K562 (cell line): ENCODE data around the gene ANKRD44. TPM values are rescaled to one million over a fixed set of nuclear protein-coding genes. Genes with fewer than 3 reads are reported as not detected.

Source experiments
- ATAC-seq: fragments of 200-7000 bp; cut with Tn5 transposase; 3 replicates; pipeline ENCODE4 v1.9.1; 2020; ENCODE audit warnings: moderate library complexity
- BruUV-seq: library from RNA; stranded (reverse); fragments of 400-500 nt; replicated peaks from 2 replicates; lab custom pipeline; 2021; lab: Mats Ljungman, UMichigan
- CTCF ChIA-PET: fragments of 300-600 bp; formaldehyde crosslinking; extraction: SDS; loops from one replicate; lab custom pipeline; 2021; ENCODE audit warnings: low intra/inter-chr PET ratio; lab: Yijun Ruan, JAX
- POLR2A ChIA-PET: fragments of 300-600, 350-650 bp; sonication (Branson Sonifier 250); formaldehyde crosslinking; extraction: SDS; loops from one replicate; lab custom pipeline; 2021; ENCODE audit warnings: antibody characterized with exemption, inconsistent platforms; lab: Yijun Ruan, JAX
- DNase-seq, 4 experiments: peaks; one replicate each; pipeline versions ENCODE4 v3.0.0 to v3.0.0-alpha.2; 2011 to 2018; ENCODE audit warnings: low spot score in 3 of 4, mixed read lengths in 3 of 4; ENCODE audit errors: extremely low read depth in 1 of 4
- FAIRE-seq: peaks from 2 replicates; lab custom pipeline; 2011; peaks lifted over from hg19 to GRCh38; lab: Jason Lieb, UNC
- H2AFZ ChIP-seq: 2 replicates; pipeline ENCODE4 v1.6.0; 2011; ENCODE audit warnings: low read depth, low read length, control low read depth, inconsistent platforms
- H3K27ac ChIP-seq: fragments of 200-600 bp; 3 replicates; pipeline ENCODE4 v1.8.0; 2011; ENCODE audit warnings: low read depth, mild to moderate bottlenecking, control low read depth, inconsistent platforms, low read length, moderate library complexity, mixed read lengths; ENCODE audit errors: extremely low read depth
- H3K27me3 ChIP-seq, 2 experiments: fragments of 300-600 bp in 1 of 2; 2 replicates in 1 of 2; 3 replicates in 1 of 2; pipeline versions ENCODE4 v1.6.0 to v1.8.0; 2011; ENCODE audit warnings: inconsistent platforms in 2 of 2, low read length in 2 of 2, mild to moderate bottlenecking in 1 of 2, mixed read lengths in 1 of 2, moderate library complexity in 1 of 2; ENCODE audit not compliant: control insufficient read depth in 2 of 2, insufficient read depth in 2 of 2
- H3K36me3 ChIP-seq: fragments of 300-600 bp; 3 replicates; pipeline ENCODE4 v1.8.0; 2011; ENCODE audit warnings: mild to moderate bottlenecking, low read length, inconsistent platforms; ENCODE audit not compliant: control insufficient read depth, insufficient read depth
- H3K4me1 ChIP-seq, 2 experiments: fragments of 200-600 bp in 1 of 2; replicated peaks in 1 of 2; 2 replicates in 1 of 2; 3 replicates in 1 of 2; pipeline versions ENCODE4 v1.5.1 to v1.8.0; 2011; ENCODE audit warnings: inconsistent platforms in 2 of 2, low read length in 2 of 2, mild to moderate bottlenecking in 1 of 2, mixed read lengths in 1 of 2, moderate library complexity in 1 of 2; ENCODE audit not compliant: control insufficient read depth in 2 of 2, insufficient read depth in 2 of 2
- H3K4me2 ChIP-seq: 2 replicates; pipeline ENCODE4 v1.6.1; 2011; ENCODE audit warnings: low read length, control low read depth, inconsistent platforms, mixed read lengths; ENCODE audit not compliant: insufficient read depth
- H3K4me3 ChIP-seq: fragments of 200-600 bp; sonication (generic), shearing (Covaris generic); 2 replicates; pipeline ENCODE4 v1.5.1; 2016; ENCODE audit warnings: control low read depth, inconsistent platforms
- H3K79me2 ChIP-seq: fragments of 200-600 bp; 3 replicates; pipeline ENCODE4 v1.8.0; 2011; ENCODE audit warnings: low read length, inconsistent platforms; ENCODE audit not compliant: control insufficient read depth, insufficient read depth
- H3K9ac ChIP-seq, 2 experiments: 2 replicates each; pipeline versions ENCODE4 v1.6.0 to v1.6.1; 2011; ENCODE audit warnings: low read depth in 2 of 2, low read length in 2 of 2, control low read depth in 1 of 2, inconsistent platforms in 1 of 2, mild to moderate bottlenecking in 1 of 2, mixed read lengths in 1 of 2; ENCODE audit not compliant: insufficient read depth in 1 of 2
- H3K9me1 ChIP-seq: one replicate; pipeline ENCODE4 v1.6.0; 2011; ENCODE audit warnings: inconsistent platforms, mild to moderate bottlenecking, low read length, moderate library complexity; ENCODE audit not compliant: control insufficient read depth, insufficient read depth
- H3K9me3 ChIP-seq: replicated peaks from 2 replicates; pipeline ENCODE4 v1.5.1; 2011; ENCODE audit warnings: low read depth, low read length, inconsistent platforms; ENCODE audit not compliant: control insufficient read depth, insufficient read depth
- H4K20me1 ChIP-seq: replicated peaks from 2 replicates; pipeline ENCODE4 v1.6.1; 2011; ENCODE audit warnings: low read length, inconsistent platforms, mixed read lengths; ENCODE audit not compliant: control insufficient read depth, insufficient read depth
- BCOR ChIP-seq: fragments of 450-650 bp; IDR thresholded peaks from 2 replicates; pipeline ENCODE4 v1.6.1; 2016
- CCNT2 ChIP-seq: IDR thresholded peaks from 2 replicates; pipeline ENCODE4 v1.6.1; 2011; ENCODE audit warnings: borderline replicate concordance, low read depth, mild to moderate bottlenecking, moderate library complexity, mixed read lengths, low read length; ENCODE audit not compliant: insufficient read length; ENCODE audit errors: extremely low read depth
- CREM ChIP-seq: IDR thresholded peaks from 2 replicates; pipeline ENCODE4 v1.6.1; 2014; ENCODE audit warnings: antibody characterized with exemption, low read depth
- E2F3 ChIP-seq: fragments of 250-450 bp; sonication (Bioruptor Pico); IDR thresholded peaks from 2 replicates; pipeline ENCODE4 v1.4.0; 2020; ENCODE audit warnings: mild to moderate bottlenecking
- EGR1 ChIP-seq: fragments of 450-650 bp; conservative IDR thresholded peaks from 2 replicates; pipeline ENCODE4 v1.6.1; 2017; ENCODE audit warnings: mild to moderate bottlenecking
- MEIS2 ChIP-seq: fragments of 450-650 bp; IDR thresholded peaks from 2 replicates; pipeline ENCODE4 v1.6.1; 2014; ENCODE audit warnings: mild to moderate bottlenecking; ENCODE audit not compliant: partially characterized antibody
- PURB ChIP-seq: sonication (generic); formaldehyde crosslinking; IDR thresholded peaks from 2 replicates; pipeline ENCODE4 v1.9.0; 2021; ENCODE audit warnings: low read depth, mild to moderate bottlenecking, missing genetic modification reagents
- STAG1 ChIP-seq: sonication (generic); formaldehyde crosslinking; IDR thresholded peaks from 2 replicates; pipeline ENCODE4 v1.5.0; 2020; ENCODE audit warnings: missing genetic modification reagents, borderline replicate concordance
- STAT5A ChIP-seq: IDR thresholded peaks from 2 replicates; pipeline ENCODE4 v1.6.1; 2012; ENCODE audit warnings: low read length, inconsistent platforms, borderline replicate concordance
- WGBS: fragments of 100-300 bp; shearing (Covaris generic); methylation state at CpG from one replicate; pipeline ENCODE4 v1.1.6; 2016; ENCODE audit warnings: low coverage, mixed read lengths; ENCODE audit not compliant: insufficient coverage; ENCODE audit errors: missing lambda C conversion rate; 5-methylcytosine and 5-hydroxymethylcytosine counted together
- in situ Hi-C: fragments of 300-500 bp; cut with MboI; formaldehyde crosslinking; loops from 4 replicates; pipeline ENCODE4 v1.15.0; 2018; ENCODE audit warnings: inconsistent platforms, mixed read lengths
- intact Hi-C: fragments of 100-400 bp; cut with micrococcal nuclease; formaldehyde crosslinking; loops from 2 replicates; pipeline ENCODE4 v1.14.2; 2022
- polyA plus RNA-seq, 8 experiments: library from polyadenylated mRNA; depleted of rRNA in 4 of 8; stranded (reverse) in 5 of 8; unstranded in 3 of 8; fragments of >200 nt; fragmentation: Nextera tagmentation in 2 of 8; fragmentation: Illumina TruSeq in 1 of 8; extraction: Ambion mirVana in 2 of 8; extraction: Trizol in 1 of 8; gene quantifications; 2 replicates each; pipeline versions ENCODE4 v1.2.1 to v1.2.3, GENCODE V29; 2011 to 2014; ENCODE audit warnings: inconsistent platforms in 1 of 8, missing spikeins in 1 of 8
- total RNA-seq, 7 experiments: library from RNA; depleted of rRNA in 6 of 7; stranded (reverse); fragments of >200 nt in 6 of 7; fragmentation: Illumina TruSeq in 2 of 7; extraction: Trizol in 2 of 7; gene quantifications; 2 replicates each; pipeline versions ENCODE4 v1.2.1 to v1.2.3, GENCODE V29; 2011 to 2021; ENCODE audit warnings: low replicate concordance in 1 of 7
- TF ChIP-seq, protein P1 (sequence below): fragments of 450-650 bp; IDR thresholded peaks from 2 replicates; pipeline ENCODE4 v1.6.1; 2016; ENCODE audit warnings: antibody characterized with exemption
- TF ChIP-seq, protein P2 (sequence below): fragments of 250-450 bp; sonication (Bioruptor Pico); IDR thresholded peaks from 2 replicates; pipeline ENCODE4 v1.4.0; 2020; ENCODE audit warnings: borderline replicate concordance
- TF ChIP-seq, protein P3 (sequence below): IDR thresholded peaks from 2 replicates; pipeline ENCODE4 v1.6.1; 2016; ENCODE audit warnings: missing genetic modification characterization, missing compliant biosample characterization

ANKRD44 gene
- total and polyA plus RNA-seq, 9 of the 15 experiments (the other 6 are each of a cell fraction or from before 2014, with no cell fraction given) = 0.03 to 0.64 (median 0.07) TPM; not detected in 3

DNA sequence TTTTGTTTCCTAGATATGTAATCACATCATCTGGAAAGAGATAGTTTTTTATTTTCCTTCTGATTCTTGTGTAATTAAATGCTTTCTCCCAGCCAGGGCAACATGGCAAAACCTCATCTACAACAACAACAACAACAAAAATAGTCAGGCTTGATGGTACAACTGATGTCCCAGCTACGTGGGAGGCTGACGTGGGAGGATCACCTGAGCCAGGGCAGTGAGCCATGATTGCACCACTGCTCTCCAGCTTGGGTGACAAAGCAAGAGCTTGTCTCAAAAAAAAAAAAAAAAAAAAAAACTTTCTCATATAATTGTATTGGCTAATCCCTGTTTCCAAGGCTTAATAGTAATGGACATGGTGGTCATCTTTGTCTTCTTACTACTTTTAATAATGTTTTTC, 357.6 kb downstream of the ANKRD44 start:
- no peaks in the 10 kb centered on the region for H3K79me2 ChIP-seq
- no peak overlapping the region for H3K4me3 ChIP-seq
- in situ Hi-C loops (no loop called here), intact Hi-C loops (no loop called here)
- DNase-seq = no peak
- no peak overlapping the region for H3K4me2 ChIP-seq
- BruUV-seq = no TSS peak
- H3K9me3 ChIP-seq = no peaks in the 10 kb centered on the region
- no peaks in the 10 kb centered on the region for H4K20me1 ChIP-seq
- no peak overlapping the region for H3K27ac ChIP-seq
- no peaks in the 10 kb centered on the region for H3K27me3 ChIP-seq
- ATAC-seq = no peak
- no peak for TF ChIP-seq E2F3 (CRISPR knock-in tag)
- TF ChIP-seq EGR1 = 0 out of 2 replicates have a peak, but pooled peaks have one; percentile 20
- TF ChIP-seq CREM = no peak
- TF ChIP-seq PURB = no peak
- H3K9me1 ChIP-seq = no peaks in the 10 kb centered on the region
- WGBS = 0% methylated on average over 2 of the region's 2 CpGs
- FAIRE-seq = no peak
- H3K9ac ChIP-seq = no peak overlapping the region
- POLR2A ChIA-PET = interaction anchor here (1.1 kb wide), 1 partner anchor 12 kb away, joined by 5 read pairs; no protein-coding TSS in a partner anchor
- H3K36me3 ChIP-seq = no peaks in the 10 kb centered on the region
- no peak overlapping the region for H2AFZ ChIP-seq
- no peaks in the 10 kb centered on the region; a peak in 1 of 5 replicates for H3K4me1 ChIP-seq
- CTCF ChIA-PET = no interaction called here

DNA sequence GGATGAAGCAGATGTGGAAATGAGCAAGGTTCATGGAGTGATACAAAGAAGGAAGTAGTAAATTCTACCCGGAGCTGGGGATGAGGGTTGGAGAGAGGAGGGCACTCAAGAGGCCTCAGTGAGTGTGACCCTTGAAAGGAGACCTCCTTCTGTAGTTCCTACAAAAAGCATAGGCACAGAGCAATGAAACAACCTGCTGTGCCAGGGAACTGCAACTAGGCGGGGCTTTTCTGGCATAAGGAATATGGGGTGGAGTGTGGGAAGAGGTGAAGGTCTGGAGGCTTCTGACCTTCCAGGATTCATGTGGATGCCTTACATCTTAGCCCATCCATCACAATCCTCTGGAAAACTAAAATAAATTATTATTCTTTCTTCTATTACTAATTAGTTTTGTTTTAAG, 358.6 kb downstream of the ANKRD44 start:
- FAIRE-seq (no peak), DNase-seq (no peak), ATAC-seq (no peak)
- Histone ChIP-seq H3K9me1 (no peaks in the 10 kb centered on the region), H3K27me3 (no peaks in the 10 kb centered on the region), H3K9me3 (no peaks in the 10 kb centered on the region), H3K9ac (no peak overlapping the region), H3K79me2 (no peaks in the 10 kb centered on the region), H4K20me1 (no peaks in the 10 kb centered on the region), H3K4me1 (no peaks in the 10 kb centered on the region; a peak in 1 of 5 replicates), H3K4me2 (no peak overlapping the region), H3K4me3 (no peak overlapping the region), H3K27ac (no peak overlapping the region), H3K36me3 (no peaks in the 10 kb centered on the region), H2AFZ (no peak overlapping the region)
- in situ Hi-C loops = no loop called here
- intact Hi-C loops = no loop called here
- POLR2A ChIA-PET = no interaction called here
- CTCF ChIA-PET = no interaction called here
- 6% methylated on average over 2 of the region's 2 CpGs for WGBS
- BruUV-seq = no TSS peak
- TF ChIP-seq MEIS2 (no peak), STAG1 (CRISPR knock-in tag) (no peak), STAT5A (no peak), BCOR (no peak), CCNT2 (no peak)
- TF ChIP-seq, protein P1, sequence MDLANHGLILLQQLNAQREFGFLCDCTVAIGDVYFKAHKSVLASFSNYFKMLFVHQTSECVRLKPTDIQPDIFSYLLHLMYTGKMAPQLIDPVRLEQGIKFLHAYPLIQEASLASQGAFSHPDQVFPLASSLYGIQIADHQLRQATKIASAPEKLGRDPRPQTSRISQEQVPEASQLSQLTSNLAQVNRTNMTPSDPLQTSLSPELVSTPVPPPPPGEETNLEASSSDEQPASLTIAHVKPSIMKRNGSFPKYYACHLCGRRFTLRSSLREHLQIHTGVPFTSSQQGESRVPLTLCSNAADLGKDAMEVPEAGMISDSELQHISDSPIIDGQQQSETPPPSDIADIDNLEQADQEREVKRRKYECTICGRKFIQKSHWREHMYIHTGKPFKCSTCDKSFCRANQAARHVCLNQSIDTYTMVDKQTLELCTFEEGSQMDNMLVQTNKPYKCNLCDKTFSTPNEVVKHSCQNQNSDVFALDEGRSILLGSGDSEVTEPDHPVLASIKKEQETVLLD = no peak
- TF ChIP-seq, protein P2, sequence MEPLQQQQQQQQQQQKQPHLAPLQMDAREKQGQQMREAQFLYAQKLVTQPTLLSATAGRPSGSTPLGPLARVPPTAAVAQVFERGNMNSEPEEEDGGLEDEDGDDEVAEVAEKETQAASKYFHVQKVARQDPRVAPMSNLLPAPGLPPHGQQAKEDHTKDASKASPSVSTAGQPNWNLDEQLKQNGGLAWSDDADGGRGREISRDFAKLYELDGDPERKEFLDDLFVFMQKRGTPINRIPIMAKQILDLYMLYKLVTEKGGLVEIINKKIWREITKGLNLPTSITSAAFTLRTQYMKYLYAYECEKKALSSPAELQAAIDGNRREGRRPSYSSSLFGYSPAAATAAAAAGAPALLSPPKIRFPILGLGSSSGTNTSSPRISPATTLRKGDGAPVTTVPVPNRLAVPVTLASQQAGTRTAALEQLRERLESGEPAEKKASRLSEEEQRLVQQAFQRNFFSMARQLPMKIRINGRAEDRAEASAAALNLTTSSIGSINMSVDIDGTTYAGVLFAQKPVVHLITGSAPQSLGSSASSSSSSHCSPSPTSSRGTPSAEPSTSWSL (CRISPR knock-in tag) = no peak
- TF ChIP-seq, protein P3, sequence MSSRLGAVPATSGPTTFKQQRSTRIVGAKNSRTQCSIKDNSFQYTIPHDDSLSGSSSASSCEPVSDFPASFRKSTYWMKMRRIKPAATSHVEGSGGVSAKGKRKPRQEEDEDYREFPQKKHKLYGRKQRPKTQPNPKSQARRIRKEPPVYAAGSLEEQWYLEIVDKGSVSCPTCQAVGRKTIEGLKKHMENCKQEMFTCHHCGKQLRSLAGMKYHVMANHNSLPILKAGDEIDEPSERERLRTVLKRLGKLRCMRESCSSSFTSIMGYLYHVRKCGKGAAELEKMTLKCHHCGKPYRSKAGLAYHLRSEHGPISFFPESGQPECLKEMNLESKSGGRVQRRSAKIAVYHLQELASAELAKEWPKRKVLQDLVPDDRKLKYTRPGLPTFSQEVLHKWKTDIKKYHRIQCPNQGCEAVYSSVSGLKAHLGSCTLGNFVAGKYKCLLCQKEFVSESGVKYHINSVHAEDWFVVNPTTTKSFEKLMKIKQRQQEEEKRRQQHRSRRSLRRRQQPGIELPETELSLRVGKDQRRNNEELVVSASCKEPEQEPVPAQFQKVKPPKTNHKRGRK (tag) = no peak
